PC-9 (cell line): ENCODE results near the gene SLC25A11. TPM values are rescaled to one million over a fixed set of nuclear protein-coding genes. Genes with fewer than 3 reads are reported as not detected.
"Not testable (repeated sequence)": the region's sequence is repeated elsewhere in the genome, so short reads cannot be mapped to it uniquely, and the experiment has no call there.

Experiments used
- BruUV-seq: library from RNA; stranded (reverse); fragments of 400-500 nt; replicated peaks from 2 replicates; lab custom pipeline; 2021; lab: Mats Ljungman, UMichigan
- CTCF ChIA-PET: fragments of 300-600 bp; sonication (Branson Sonifier 250); formaldehyde crosslinking; loops from one replicate; lab custom pipeline; 2022; ENCODE audit warnings: antibody characterized with exemption; lab: Charles Lee
- POLR2A ChIA-PET: fragments of 300-600 bp; sonication (Branson Sonifier 250); formaldehyde crosslinking; loops from one replicate; lab custom pipeline; 2022; ENCODE audit warnings: antibody characterized with exemption; ENCODE audit not compliant: unreplicated experiment; lab: Charles Lee
- DNase-seq, 2 experiments: peaks; one replicate each; pipeline versions ENCODE4 v3.0.0 to v3.0.0-alpha.2; 2015 to 2022; ENCODE audit warnings: mixed read lengths in 1 of 2
- H2AFZ ChIP-seq: fragments of 200-600 bp; sonication (generic); 2 replicates; pipeline ENCODE4 v1.8.1; 2017; ENCODE audit warnings: antibody characterized with exemption
- H3F3A ChIP-seq: fragments of 200-600 bp; sonication (generic); 2 replicates; pipeline ENCODE4 v1.8.1; 2017; ENCODE audit warnings: antibody characterized with exemption, mild to moderate bottlenecking, low read depth; ENCODE audit not compliant: insufficient read depth
- H3K27ac ChIP-seq: fragments of 200-600 bp; sonication (generic); 2 replicates; pipeline ENCODE4 v1.6.1; 2016; ENCODE audit warnings: mixed run types
- H3K27me3 ChIP-seq: fragments of 200-600 bp; sonication (generic); 2 replicates; pipeline ENCODE4 v1.6.1; 2016; ENCODE audit warnings: low read depth, mixed run types; ENCODE audit not compliant: insufficient read depth
- H3K36me3 ChIP-seq: fragments of 200-600 bp; sonication (generic); 2 replicates; pipeline ENCODE4 v1.6.1; 2016; ENCODE audit warnings: low read depth, mixed run types
- H3K4me1 ChIP-seq: fragments of 200-600 bp; sonication (generic); replicated peaks from 2 replicates; pipeline ENCODE4 v1.6.1; 2016; ENCODE audit warnings: mixed run types; ENCODE audit not compliant: insufficient read depth
- H3K4me2 ChIP-seq: fragments of 200-600 bp; sonication (generic); 2 replicates; pipeline ENCODE4 v1.6.1; 2017; ENCODE audit warnings: mixed run types
- H3K4me3 ChIP-seq: fragments of 200-600 bp; sonication (generic); 2 replicates; pipeline ENCODE4 v1.6.1; 2016; ENCODE audit warnings: mixed run types
- H3K79me2 ChIP-seq: fragments of 200-600 bp; sonication (generic); 2 replicates; pipeline ENCODE4 v1.6.1; 2017; ENCODE audit warnings: low read depth, mixed run types
- H3K9me2 ChIP-seq: fragments of 200-600 bp; sonication (generic); 2 replicates; pipeline ENCODE4 v1.8.1; 2017; ENCODE audit warnings: mild to moderate bottlenecking; ENCODE audit not compliant: insufficient read depth
- H3K9me3 ChIP-seq: fragments of 200-600 bp; sonication (generic); 2 replicates; pipeline ENCODE4 v1.8.1; 2016; ENCODE audit warnings: low read depth; ENCODE audit not compliant: insufficient read depth
- H4K20me1 ChIP-seq: fragments of 200-600 bp; sonication (generic); 2 replicates; pipeline ENCODE4 v1.8.1; 2017; ENCODE audit not compliant: insufficient read depth
- CTCF ChIP-seq: fragments of 200-600 bp; sonication (generic); conservative IDR thresholded peaks from 2 replicates; pipeline ENCODE4 v1.6.1; 2017; ENCODE audit warnings: mixed run types, antibody characterized with exemption, mild to moderate bottlenecking, moderate library complexity
- EZH2 ChIP-seq: fragments of 200-600 bp; sonication (generic); IDR thresholded peaks from 2 replicates; pipeline ENCODE4 v1.8.0; 2017; ENCODE audit warnings: antibody characterized with exemption, low read depth
- intact Hi-C: fragments of 100-400 bp; cut with micrococcal nuclease; formaldehyde crosslinking; loops from one replicate; pipeline ENCODE4 v1.10.0; 2022; ENCODE audit not compliant: unreplicated experiment
- total RNA-seq: library from RNA; stranded (reverse); gene quantifications from 2 replicates; pipeline ENCODE4 v1.2.3, GENCODE V29; 2021

Gene SLC25A11
- total RNA-seq, 1 experiment from 2014 or later: 56.2 TPM

GRCh38 chr17:4928881-4929280 is 11.0 kb downstream of the SLC25A11 start:
- Histone ChIP-seq H3K27me3 (no peaks in the 10 kb centered on the region), H3K9me2 (no peaks in the 10 kb centered on the region), H2AFZ (no peak overlapping the region), H4K20me1 (no peaks in the 10 kb centered on the region), H3F3A (peaks cover under 1% of the 10 kb centered on the region; the same call in 1 of the 2 replicates), H3K4me3 (no peak overlapping the region), H3K4me1 (peaks cover 1% of the 10 kb centered on the region), H3K4me2 (no peak overlapping the region), H3K79me2 (no peaks in the 10 kb centered on the region), H3K27ac (no peak overlapping the region), H3K36me3 (no peaks in the 10 kb centered on the region), H3K9me3 (no peaks in the 10 kb centered on the region)
- no peak for DNase-seq
- ChIA-PET CTCF (no interaction called here), POLR2A (no interaction called here)
- TF ChIP-seq EZH2: no peak
- no peak for TF ChIP-seq CTCF
- BruUV-seq: no TSS peak
- intact Hi-C loops: no loop called here

GRCh38 chr17:4926577-4927335 is 13.1 kb downstream of the SLC25A11 start:
- H3K27me3 ChIP-seq, intact Hi-C loops, H3K27ac ChIP-seq, H3K9me3 ChIP-seq, H3K9me2 ChIP-seq, H3K4me2 ChIP-seq, H3F3A ChIP-seq, H3K79me2 ChIP-seq, H3K4me1 ChIP-seq, H2AFZ ChIP-seq, H3K4me3 ChIP-seq, BruUV-seq, H3K36me3 ChIP-seq, CTCF ChIA-PET, DNase-seq, H4K20me1 ChIP-seq: not testable (repeated sequence)
- POLR2A ChIA-PET: interaction anchor here (0.5 kb wide), 1 partner anchor 24 kb away, joined by 4 read pairs; the partner anchor contains the start of gene ENO3

- Histone ChIP-seq H3K4me2 (no peak overlapping the region), H2AFZ (no peak overlapping the region), H3F3A (peaks cover 3% of the 10 kb centered on the region; the same call in 1 of the 2 replicates), H3K27ac (no peak overlapping the region), H3K4me1 (no peaks in the 10 kb centered on the region), H3K4me3 (no peak overlapping the region), H3K9me2 (no peaks in the 10 kb centered on the region), H3K9me3 (no peaks in the 10 kb centered on the region), H3K27me3 (no peaks in the 10 kb centered on the region), H3K79me2 (no peaks in the 10 kb centered on the region), H4K20me1 (no peaks in the 10 kb centered on the region), H3K36me3 (no peaks in the 10 kb centered on the region)
- no peak for TF ChIP-seq EZH2
- TF ChIP-seq CTCF: no peak
- intact Hi-C loops: no loop called here
- BruUV-seq: no TSS peak
- DNase-seq: no peak
- ChIA-PET CTCF (interaction anchor here (0.6 kb wide), 1 partner anchor 44 kb away, joined by 4 read pairs; no protein-coding TSS in a partner anchor), POLR2A (interaction anchor here (0.7 kb wide), 2 partner anchors 535 to 673 kb away, joined by 3 to 12 read pairs; no protein-coding TSS in a partner anchor)
Observed at GRCh38 chr17:4921320-4921719, 18.5 kb downstream of the SLC25A11 start.
